RWPE1 (cell line): Measurements from ENCODE around the gene ARHGAP40.
A peak's percentile ranks its signal among the peaks of the same experiment; 100 is the strongest.

Experiments used
- CTCF ChIA-PET: fragments of 350-600 bp; sonication (Branson Sonifier 250); formaldehyde crosslinking; extraction: SDS; loops from one replicate; lab custom pipeline; 2021; lab: Yijun Ruan, JAX
- POLR2A ChIA-PET: fragments of 400-600 bp; formaldehyde crosslinking; extraction: SDS; loops from one replicate; lab custom pipeline; 2020; ENCODE audit warnings: antibody characterized with exemption; ENCODE audit not compliant: low non-redundant PET; lab: Yijun Ruan, JAX
- DNase-seq: peaks from one replicate; pipeline ENCODE4 v3.0.0; 2012; ENCODE audit warnings: low spot score
- H3K27ac ChIP-seq: fragments of 450-650 bp; 2 replicates; pipeline ENCODE4 v1.5.1; 2017
- CTCF ChIP-seq: fragments of 450-650 bp; conservative IDR thresholded peaks from 2 replicates; pipeline ENCODE4 v1.5.1; 2017; ENCODE audit warnings: low read depth, mild to moderate bottlenecking

Gene ARHGAP40

GRCh38 chr20:38617011-38617829 is 15.6 kb downstream of the ARHGAP40 start:
- no peak for TF ChIP-seq CTCF
- no peak overlapping the region for H3K27ac ChIP-seq
- CTCF ChIA-PET, result interaction anchor here (0.6 to 1.2 kb wide), 5 partner anchors 16 to 57 kb away, joined by 3 to 6 read pairs (median 3); no protein-coding TSS in a partner anchor
- peak; percentile 98 for DNase-seq
- POLR2A ChIA-PET, result interaction anchor here (0.9 kb wide), 1 partner anchor 13 kb away, joined by 5 read pairs; no protein-coding TSS in a partner anchor

GRCh38 chr20:38617830-38618196 is 16.2 kb downstream of the ARHGAP40 start:
- ChIA-PET CTCF (interaction anchor here (0.6 to 1.0 kb wide), 4 partner anchors 16 to 58 kb away, joined by 3 to 6 read pairs (median 4); no protein-coding TSS in a partner anchor), POLR2A (interaction anchor here (0.9 kb wide), 1 partner anchor 14 kb away, joined by 5 read pairs; no protein-coding TSS in a partner anchor)
- H3K27ac ChIP-seq, result no peak overlapping the region
- no peak for DNase-seq
- TF ChIP-seq CTCF, result no peak

GRCh38 chr20:38620441-38620840 is 18.8 kb downstream of the ARHGAP40 start:
- ChIA-PET CTCF (interaction anchor here (0.6 to 1.1 kb wide), 3 partner anchors 13 to 264 kb away, joined by 3 to 4 read pairs (median 4); no protein-coding TSS in a partner anchor), POLR2A (no interaction called here)
- H3K27ac ChIP-seq, result no peak overlapping the region

GRCh38 chr20:38623061-38623460 is 21.5 kb downstream of the ARHGAP40 start:
- TF ChIP-seq CTCF, result no peak
- no peak for DNase-seq
- POLR2A ChIA-PET, result no interaction called here
- CTCF ChIA-PET, result interaction anchor here (0.6 to 1.2 kb wide), 4 partner anchors 10 to 65 kb away, joined by 3 to 7 read pairs (median 3); no protein-coding TSS in a partner anchor
- no peak overlapping the region for H3K27ac ChIP-seq

More at GRCh38 chr20:38620441-38620840, 18.8 kb downstream of the ARHGAP40 start:
- no peak for DNase-seq
- TF ChIP-seq CTCF, result no peak

- POLR2A ChIA-PET, result no interaction called here
- DNase-seq, result no peak
- no peak overlapping the region for H3K27ac ChIP-seq
- TF ChIP-seq CTCF, result no peak
- CTCF ChIA-PET, result interaction anchor here (0.6 to 0.7 kb wide), 2 partner anchors 22 to 72 kb away, joined by 3 read pairs; no protein-coding TSS in a partner anchor
Measured at GRCh38 chr20:38624084-38624483, 22.5 kb downstream of the ARHGAP40 start.

- CTCF ChIA-PET, result interaction anchor here (1.0 kb wide), 1 partner anchor 21 kb away, joined by 3 read pairs; no protein-coding TSS in a partner anchor
- TF ChIP-seq CTCF, result no peak
- no peak overlapping the region for H3K27ac ChIP-seq
- no peak for DNase-seq
- POLR2A ChIA-PET, result no interaction called here
Measured at GRCh38 chr20:38625896-38626295, 24.3 kb downstream of the ARHGAP40 start.
